ENCODE data around the gene ARHGAP42. TPM values are rescaled to one million over a fixed set of nuclear protein-coding genes. Genes with fewer than 3 reads are reported as not detected.
A peak's percentile ranks its signal among the peaks of the same experiment; 100 is the strongest.

Gene ARHGAP42
- polyA plus RNA-seq, 1 donor (not counting 4 experiments of a cell fraction or from before 2014, with no cell fraction given), result 5.5 TPM

GRCh38 chr11:100961633-100962032 is 274.5 kb downstream of the ARHGAP42 start:
- dilution Hi-C loops (cut with MboI; ENCODE audit: extremely low pct_ligation_motif_present, low sequenced_read_pairs), result no loop called here
- Histone ChIP-seq H3K79me2 (ENCODE audit: control insufficient read depth, insufficient read depth, low read length) (no peaks in the 10 kb centered on the region), H3K4me1 (ENCODE audit: control insufficient read depth, extremely low read depth, insufficient read depth, low read length) (no peaks in the 10 kb centered on the region), H3K27me3 (ENCODE audit: control insufficient read depth, extremely low read depth, insufficient read depth, low read length) (no peaks in the 10 kb centered on the region), H3K9ac (ENCODE audit: control insufficient read depth, extremely low read depth, insufficient read depth, low read length) (no peak overlapping the region), H3K4me2 (ENCODE audit: control insufficient read depth, extremely low read depth, insufficient read depth, low read depth, low read length) (no peak overlapping the region), H3K36me3 (ENCODE audit: control insufficient read depth in 2 of 2, extremely low read depth in 1 of 2, insufficient read depth in 2 of 2, low read length in 2 of 2) (no peaks in the 10 kb centered on the region), H3K4me3 (ENCODE audit: control insufficient read depth in 2 of 3, extremely low read depth in 1 of 3, insufficient read depth in 2 of 3, low read depth in 1 of 3, low read length in 3 of 3) (no peak overlapping the region), H3K9me3 (ENCODE audit: control insufficient read depth, low read depth, low read length) (no peaks in the 10 kb centered on the region), H2AFZ (ENCODE audit: control insufficient read depth, low read length) (no peak overlapping the region), H3K27ac (ENCODE audit: control insufficient read depth, insufficient read depth, low read length) (no peak overlapping the region), H4K20me1 (ENCODE audit: control insufficient read depth, extremely low read depth, insufficient read depth, low read length) (no peaks in the 10 kb centered on the region), H3K9me1 (ENCODE audit: control insufficient read depth, extremely low read depth, insufficient read depth, low read length) (no peaks in the 10 kb centered on the region)
- TF ChIP-seq CTCF (optimal IDR thresholded peaks at IDR 0.05 in 1 of 3, IDR thresholded peaks at IDR 0.05 in 1 of 3, conservative IDR thresholded peaks at IDR 0.05 in 1 of 3; ENCODE audit: extremely low read depth in 1 of 3, insufficient read depth in 2 of 3, low read length in 3 of 3) (no peak), EZH2 (IDR thresholded peaks at IDR 0.05; ENCODE audit: low read length) (no peak)
- FAIRE-seq (peak; percentile 29), DNase-seq (ENCODE audit: low read depth, low spot score) (no peak)

- no peak for FAIRE-seq
- Histone ChIP-seq H3K4me1 (ENCODE audit: control insufficient read depth, extremely low read depth, insufficient read depth, low read length) (no peaks in the 10 kb centered on the region), H3K9me3 (ENCODE audit: control insufficient read depth, low read depth, low read length) (no peaks in the 10 kb centered on the region), H3K36me3 (ENCODE audit: control insufficient read depth in 2 of 2, extremely low read depth in 1 of 2, insufficient read depth in 2 of 2, low read length in 2 of 2) (no peaks in the 10 kb centered on the region), H3K79me2 (ENCODE audit: control insufficient read depth, insufficient read depth, low read length) (no peaks in the 10 kb centered on the region), H3K9ac (ENCODE audit: control insufficient read depth, extremely low read depth, insufficient read depth, low read length) (no peak overlapping the region), H3K4me3 (ENCODE audit: control insufficient read depth in 2 of 3, extremely low read depth in 1 of 3, insufficient read depth in 2 of 3, low read depth in 1 of 3, low read length in 3 of 3) (no peak overlapping the region), H3K27ac (ENCODE audit: control insufficient read depth, insufficient read depth, low read length) (no peak overlapping the region), H3K27me3 (ENCODE audit: control insufficient read depth, extremely low read depth, insufficient read depth, low read length) (no peaks in the 10 kb centered on the region), H4K20me1 (ENCODE audit: control insufficient read depth, extremely low read depth, insufficient read depth, low read length) (no peaks in the 10 kb centered on the region), H3K4me2 (ENCODE audit: control insufficient read depth, extremely low read depth, insufficient read depth, low read depth, low read length) (no peak overlapping the region), H3K9me1 (ENCODE audit: control insufficient read depth, extremely low read depth, insufficient read depth, low read length) (no peaks in the 10 kb centered on the region), H2AFZ (ENCODE audit: control insufficient read depth, low read length) (no peak overlapping the region)
- dilution Hi-C loops (cut with MboI; ENCODE audit: extremely low pct_ligation_motif_present, low sequenced_read_pairs), result no loop called here
- DNase-seq (ENCODE audit: low read depth, low spot score), result no peak
- TF ChIP-seq CTCF (optimal IDR thresholded peaks at IDR 0.05 in 1 of 3, IDR thresholded peaks at IDR 0.05 in 1 of 3, conservative IDR thresholded peaks at IDR 0.05 in 1 of 3; ENCODE audit: extremely low read depth in 1 of 3, insufficient read depth in 2 of 3, low read length in 3 of 3) (no peak), EZH2 (IDR thresholded peaks at IDR 0.05; ENCODE audit: low read length) (no peak)
Observed at GRCh38 chr11:100963375-100963774, 276.3 kb downstream of the ARHGAP42 start.
